ENCODE data around the gene MEGF11.

DNA sequence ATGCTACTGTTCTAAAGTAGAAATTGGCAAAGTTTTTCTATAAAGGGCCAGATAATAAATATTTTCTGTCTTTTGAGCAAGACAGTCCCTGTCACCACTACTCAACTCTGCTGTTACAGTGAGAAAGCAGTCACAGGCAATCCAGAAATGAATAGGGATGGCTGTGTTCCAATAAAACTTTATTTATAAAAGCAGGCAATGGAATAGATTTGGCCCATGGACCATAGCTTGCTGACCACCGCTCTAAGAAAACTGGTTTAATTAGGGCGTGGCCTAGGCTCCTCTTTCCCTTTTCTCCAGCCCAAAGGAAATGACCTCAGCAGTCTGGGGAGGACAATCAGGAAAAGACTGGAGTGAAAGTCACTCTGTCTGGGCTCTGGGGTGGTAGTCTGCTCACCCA, 183.8 kb downstream of the MEGF11 start:
- no peak for TF ChIP-seq POLR2A (IDR thresholded peaks at IDR 0.05)
- no peak for TF ChIP-seq CTCF (IDR thresholded peaks at IDR 0.05)
